Spinal cord (tissue), 10 donors: ENCODE data around the gene CXCL12. TPM values are rescaled to one million over a fixed set of nuclear protein-coding genes. Genes with fewer than 3 reads are reported as not detected.

Experiments used
- DNase-seq, 6 donors: peaks; one replicate each; pipeline versions ENCODE4 v3.0.0 to v3.0.0-alpha.2; 2013 to 2015; ENCODE audit warnings: low spot score in 6 of 6, low read depth in 4 of 6
- H3K27ac ChIP-seq: one replicate; pipeline ENCODE4 v1.5.1; 2013; ENCODE audit warnings: low read depth, low read length, control low read depth
- H3K27me3 ChIP-seq: one replicate; pipeline ENCODE4 v1.6.1; 2013; ENCODE audit warnings: low read length; ENCODE audit not compliant: control insufficient read depth, insufficient read depth
- H3K36me3 ChIP-seq: one replicate; pipeline ENCODE4 v1.6.1; 2013; ENCODE audit warnings: low read length; ENCODE audit not compliant: control insufficient read depth, insufficient read depth
- H3K4me1 ChIP-seq: one replicate; pipeline ENCODE4 v1.6.1; 2013; ENCODE audit warnings: low read length; ENCODE audit not compliant: control insufficient read depth, insufficient read depth
- H3K4me3 ChIP-seq: one replicate; pipeline ENCODE4 v1.5.1; 2013; ENCODE audit warnings: low read depth, low read length, control low read depth
- H3K9me3 ChIP-seq: one replicate; pipeline ENCODE4 v1.6.1; 2013; ENCODE audit warnings: low read length; ENCODE audit not compliant: control insufficient read depth, insufficient read depth
- WGBS: methylation state at CpG from one replicate; pipeline ENCODE4 v1.1.5; 2013; ENCODE audit warnings: missing lambda C conversion rate; ENCODE audit not compliant: insufficient coverage; 5-methylcytosine and 5-hydroxymethylcytosine counted together
- polyA plus RNA-seq, 2 donors: library from polyadenylated mRNA; unstranded; fragments of 120-200 nt; gene quantifications; one replicate each; pipeline ENCODE4 v1.2.1, GENCODE V29; 2013; ENCODE audit not compliant: insufficient read length in 2 of 2
- total RNA-seq, 2 donors: library from RNA; depleted of rRNA in 1 of 2; stranded (reverse); fragments of 120-200 nt in 1 of 2; fragments of >200 nt in 1 of 2; gene quantifications; one replicate each; pipeline versions ENCODE4 v1.2.3 to v1.2.4, GENCODE V29; 2013 to 2014
- donor health status: healthy.

CXCL12 gene
- total and polyA plus RNA-seq, 4 donors = 90.1 to 152 (median 104) TPM

DNA sequence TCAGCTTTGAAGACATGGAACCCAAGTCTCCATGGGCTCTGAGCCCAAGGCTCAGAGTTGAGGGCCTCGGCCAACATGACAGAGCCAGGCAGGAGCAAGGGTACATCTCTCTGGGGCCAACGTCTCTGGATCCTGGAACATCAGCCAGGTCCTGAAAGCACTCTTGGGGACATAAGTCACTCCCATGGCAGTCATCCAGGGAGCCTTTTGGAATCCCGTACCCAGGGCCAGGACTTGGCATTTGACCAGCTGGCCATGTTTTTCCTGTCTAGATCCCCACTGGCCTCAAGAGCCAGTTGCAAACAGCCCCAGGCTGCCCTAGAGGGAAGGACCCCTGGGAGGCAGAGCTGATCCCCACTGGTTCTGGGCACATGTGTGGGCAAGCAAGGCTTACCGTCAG, 4.3 kb upstream of the CXCL12 start:
- no peak overlapping the region for H3K27ac ChIP-seq
- no peak overlapping the region for H3K4me3 ChIP-seq
- no peaks in the 10 kb centered on the region for H3K36me3 ChIP-seq
- H3K9me3 ChIP-seq = no peaks in the 10 kb centered on the region
- peaks cover 24% of the 10 kb centered on the region for H3K27me3 ChIP-seq
- 40% methylated on average over 4 of the region's 4 CpGs for WGBS
- DNase-seq = peak; percentile 35 to 84 (median 69)
- peaks cover 37% of the 10 kb centered on the region for H3K4me1 ChIP-seq

DNA sequence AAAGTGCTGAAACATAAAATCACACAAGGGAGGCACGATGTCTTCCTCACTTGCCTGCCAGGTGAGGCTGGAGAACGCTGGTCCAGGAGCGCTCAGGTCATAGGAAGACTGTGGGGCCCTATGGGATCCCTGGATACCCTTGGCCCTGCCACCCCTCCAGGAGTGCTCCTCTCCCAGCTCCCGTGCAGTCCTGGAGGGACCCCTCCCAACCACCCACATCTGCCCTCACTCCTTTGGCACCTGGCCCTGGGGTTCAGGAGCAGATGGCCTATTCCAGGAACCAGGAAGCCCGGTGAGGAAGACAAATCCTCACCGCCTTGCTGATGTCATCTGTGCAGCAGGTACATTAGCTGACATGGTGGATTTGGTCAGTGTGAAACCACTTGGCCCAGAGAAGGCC, 3.7 kb upstream of the CXCL12 start:
- peaks cover 42% of the 10 kb centered on the region for H3K4me1 ChIP-seq
- H3K27me3 ChIP-seq = peaks cover 28% of the 10 kb centered on the region
- no peaks in the 10 kb centered on the region for H3K9me3 ChIP-seq
- no peak overlapping the region for H3K4me3 ChIP-seq
- H3K27ac ChIP-seq = no peak overlapping the region
- WGBS = 91% methylated on average over 6 of the region's 6 CpGs
- no peak for DNase-seq
- H3K36me3 ChIP-seq = peaks cover under 1% of the 10 kb centered on the region

GRCh38 chr10:44387853-44388251, 3.0 kb upstream of the CXCL12 start:
- 100% methylated on average over 1 of the region's 7 CpGs for WGBS
- peaks cover 2% of the 10 kb centered on the region for H3K36me3 ChIP-seq
- H3K9me3 ChIP-seq = no peaks in the 10 kb centered on the region
- H3K27ac ChIP-seq = no peak overlapping the region
- no peak for DNase-seq
- H3K4me1 ChIP-seq = peaks cover 46% of the 10 kb centered on the region
- no peak overlapping the region for H3K4me3 ChIP-seq
- H3K27me3 ChIP-seq = peaks cover 35% of the 10 kb centered on the region

GRCh38 chr10:44386546-44387052, 1.7 kb upstream of the CXCL12 start:
- H3K9me3 ChIP-seq = no peaks in the 10 kb centered on the region
- peaks cover 54% of the 10 kb centered on the region for H3K4me1 ChIP-seq
- no peak overlapping the region for H3K27ac ChIP-seq
- H3K36me3 ChIP-seq = peaks cover 2% of the 10 kb centered on the region
- 3% methylated on average over 35 of the region's 35 CpGs for WGBS
- DNase-seq = peak in 4 of 6 donors; percentile 48 to 88 (median 69)
- H3K4me3 ChIP-seq = peak overlapping the region; percentile 5
- H3K27me3 ChIP-seq = peaks cover 37% of the 10 kb centered on the region

GRCh38 chr10:44385696-44386441, 972 bp upstream of the CXCL12 start:
- no peaks in the 10 kb centered on the region for H3K9me3 ChIP-seq
- H3K27me3 ChIP-seq = peaks cover 37% of the 10 kb centered on the region
- H3K4me1 ChIP-seq = peaks cover 54% of the 10 kb centered on the region
- peak in 1 of 6 donors; percentile 50 for DNase-seq
- H3K27ac ChIP-seq = peak overlapping the region; percentile 64
- H3K36me3 ChIP-seq = peaks cover 2% of the 10 kb centered on the region
- peak overlapping the region; percentile 44 for H3K4me3 ChIP-seq
- WGBS = 13% methylated on average over 38 of the region's 50 CpGs

GRCh38 chr10:44384601-44385025, 284 bp downstream of the CXCL12 start:
- peaks cover 54% of the 10 kb centered on the region for H3K4me1 ChIP-seq
- no peak overlapping the region for H3K27ac ChIP-seq
- peaks cover 37% of the 10 kb centered on the region for H3K27me3 ChIP-seq
- peak in 2 of 6 donors; percentile 46 to 54 for DNase-seq
- H3K9me3 ChIP-seq = no peaks in the 10 kb centered on the region
- H3K4me3 ChIP-seq = peak overlapping the region; percentile 57
- H3K36me3 ChIP-seq = peaks cover 2% of the 10 kb centered on the region
- WGBS = under 1% methylated on average over 48 of the region's 48 CpGs

- 3% methylated on average over 63 of the region's 63 CpGs for WGBS
- H3K36me3 ChIP-seq = peaks cover 2% of the 10 kb centered on the region
- H3K4me3 ChIP-seq = peak overlapping the region; percentile 57
- H3K27ac ChIP-seq = no peak overlapping the region
- H3K9me3 ChIP-seq = no peaks in the 10 kb centered on the region
- peaks cover 37% of the 10 kb centered on the region for H3K27me3 ChIP-seq
- peak in 2 of 6 donors; percentile 56 to 62 for DNase-seq
- peaks cover 50% of the 10 kb centered on the region for H3K4me1 ChIP-seq
These were observed 922 bp downstream of the CXCL12 start for GRCh38 chr10:44383749-44384600.

DNA sequence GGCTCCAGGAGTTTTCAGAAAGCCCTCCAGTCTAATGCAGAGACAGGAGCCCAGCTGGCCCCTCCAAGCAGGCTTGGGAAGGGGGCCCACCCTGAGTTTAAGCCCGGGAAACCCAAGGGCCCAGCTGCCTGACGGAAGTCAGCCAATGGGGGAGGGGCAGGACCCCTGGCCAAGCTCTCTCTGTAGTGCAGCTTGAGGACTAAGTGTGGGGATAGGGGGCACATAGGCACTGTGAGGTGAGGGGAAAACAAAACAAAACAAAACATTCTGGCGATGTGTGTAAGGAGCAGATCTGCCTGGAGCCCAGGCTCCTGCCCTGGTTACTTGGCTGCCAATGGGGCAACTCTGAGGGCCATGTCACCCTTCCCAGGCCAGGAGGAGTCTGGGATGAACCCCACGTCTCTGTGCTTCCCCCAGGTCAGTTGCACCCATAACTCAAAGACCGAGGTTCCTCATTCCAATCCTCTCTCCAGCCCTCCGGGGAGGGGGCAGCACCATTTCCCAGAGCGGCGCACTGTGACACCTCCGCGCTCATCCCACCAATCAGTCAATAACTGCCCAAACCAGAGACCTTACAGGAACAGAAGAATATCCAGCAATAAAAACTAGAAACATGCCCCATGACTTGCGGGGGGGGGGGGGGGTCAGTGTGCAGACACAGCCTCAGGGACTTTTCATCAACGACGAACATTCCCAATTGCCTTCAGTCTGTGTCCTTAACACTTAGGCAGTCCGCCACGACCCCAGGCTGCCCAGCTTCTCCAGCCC, 1.7 kb downstream of the CXCL12 start:
- Histone ChIP-seq H3K27me3 (peaks cover 37% of the 10 kb centered on the region), H3K4me3 (peak overlapping the region; percentile 57), H3K4me1 (peaks cover 45% of the 10 kb centered on the region), H3K36me3 (peaks cover 5% of the 10 kb centered on the region), H3K27ac (peak overlapping the region; percentile 15), H3K9me3 (no peaks in the 10 kb centered on the region)
- no peak for DNase-seq
- 28% methylated on average over 9 of the region's 15 CpGs for WGBS
